Gastroesophageal sphincter (tissue), 4 donors: ENCODE results near the gene MYO18A. TPM values are rescaled to one million over a fixed set of nuclear protein-coding genes. Genes with fewer than 3 reads are reported as not detected.

Source experiments
- ATAC-seq: fragments of 150-250 bp; one replicate; pipeline ENCODE4 v1.9.1; 2016; ENCODE audit warnings: mild to moderate bottlenecking, moderate library complexity
- H3K27ac ChIP-seq, 4 donors: fragments of 200-600 bp; sonication (generic) in 3 of 4; 1 replicate in 3 of 4; 2 replicates in 1 of 4; pipeline ENCODE4 v1.5.1; 2016 to 2019
- H3K27me3 ChIP-seq: fragments of 200-600 bp; sonication (generic); one replicate; pipeline ENCODE4 v1.5.1; 2019
- H3K36me3 ChIP-seq, 2 donors: fragments of 200-600 bp; sonication (generic); one replicate each; pipeline ENCODE4 v1.5.1; 2019; ENCODE audit warnings: control low read depth in 1 of 2
- H3K4me1 ChIP-seq, 3 donors: fragments of 200-600 bp; sonication (generic); 1 replicate in 2 of 3; 2 replicates in 1 of 3; pipeline ENCODE4 v1.5.1; 2016 to 2019; ENCODE audit warnings: control low read depth in 2 of 3
- H3K4me3 ChIP-seq, 2 donors: fragments of 200-600 bp; sonication (generic); one replicate each; pipeline ENCODE4 v1.5.1; 2019; ENCODE audit warnings: mild to moderate bottlenecking in 1 of 2, moderate library complexity in 1 of 2
- H3K9me3 ChIP-seq, 3 donors: fragments of 200-600 bp; sonication (generic); one replicate each; pipeline ENCODE4 v1.5.1; 2017 to 2019; ENCODE audit warnings: control low read depth in 2 of 3
- CTCF ChIP-seq, 4 experiments: fragments of 200-600 bp in 2 of 4; fragments of 450-650 bp in 2 of 4; sonication (generic) in 1 of 4; IDR thresholded peaks; one replicate each; pipeline ENCODE4 v1.5.1; 2017 to 2019; ENCODE audit warnings: antibody characterized with exemption in 4 of 4, mild to moderate bottlenecking in 2 of 4, moderate library complexity in 2 of 4
- EP300 ChIP-seq: sonication (generic); formaldehyde crosslinking; IDR thresholded peaks from one replicate; pipeline ENCODE4 v1.6.1; 2017; ENCODE audit warnings: antibody characterized with exemption, mild to moderate bottlenecking
- POLR2A ChIP-seq, 2 donors: fragments of 450-650 bp; IDR thresholded peaks; one replicate each; pipeline ENCODE4 v1.6.1; 2017; ENCODE audit warnings: antibody characterized with exemption in 2 of 2, mild to moderate bottlenecking in 2 of 2, moderate library complexity in 1 of 2
- POLR2AphosphoS5 ChIP-seq: sonication (generic); formaldehyde crosslinking; IDR thresholded peaks from one replicate; pipeline ENCODE4 v1.6.1; 2017; ENCODE audit warnings: antibody characterized with exemption
- WGBS, 2 donors: methylation state at CpG; one replicate each; pipeline ENCODE4 v1.1.5; 2018; ENCODE audit warnings: low coverage in 1 of 2; 5-methylcytosine and 5-hydroxymethylcytosine counted together
- total RNA-seq, 4 donors: library from RNA; depleted of rRNA; stranded (reverse); fragments of >200 nt; gene quantifications; one replicate each; pipeline ENCODE4 v1.1.0, GENCODE V29; 2016

Gene MYO18A
- total RNA-seq, 4 donors from 2014 or later: 45.5 to 70.5 (median 56.5) TPM

GRCh38 chr17:29058391-29058790 is 121.8 kb downstream of the MYO18A start:
- WGBS, 2 donors: 79 to 83% methylated on average over 1 to 3 of the region's 3 CpGs
- Histone ChIP-seq H3K36me3 (no peaks in the 10 kb centered on the region), H3K4me3 (no peak overlapping the region), H3K27me3 (peaks cover 2% of the 10 kb centered on the region), H3K9me3 (no peaks in the 10 kb centered on the region), H3K4me1 (no peaks in the 10 kb centered on the region), H3K27ac (no peak overlapping the region)
- ATAC-seq: no peak
- TF ChIP-seq EP300 (no peak), POLR2A (IDR thresholded peaks at IDR 0.05) (no peak), POLR2AphosphoS5 (no peak), CTCF (IDR thresholded peaks at IDR 0.05) (no peak)

DNA sequence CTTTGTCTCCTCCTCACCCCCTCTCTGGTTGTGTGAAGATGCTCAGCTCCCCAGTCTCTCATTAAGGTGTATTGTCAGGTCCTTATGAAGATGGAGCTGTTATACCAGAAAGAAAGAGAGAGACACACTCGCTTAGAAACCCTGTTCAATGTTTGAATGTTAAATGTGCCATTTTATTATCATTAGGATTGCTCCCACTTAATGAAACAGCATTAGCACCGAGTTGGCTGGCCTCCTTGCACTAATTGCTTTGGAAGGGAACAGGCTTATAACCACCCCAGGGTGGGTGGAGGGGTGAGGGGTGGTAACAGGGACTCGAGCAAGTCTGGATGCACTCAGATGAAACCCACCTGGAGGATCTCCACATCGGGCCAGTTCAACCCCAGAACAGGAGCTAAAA is 122.8 kb downstream of the MYO18A start:
- Histone ChIP-seq H3K4me1 (no peaks in the 10 kb centered on the region), H3K27ac (no peak overlapping the region), H3K4me3 (no peak overlapping the region), H3K36me3 (no peaks in the 10 kb centered on the region), H3K9me3 (no peaks in the 10 kb centered on the region), H3K27me3 (no peaks in the 10 kb centered on the region)
- TF ChIP-seq CTCF (IDR thresholded peaks at IDR 0.05): no peak
- no peak for TF ChIP-seq EP300
- TF ChIP-seq POLR2AphosphoS5: no peak
- no peak for TF ChIP-seq POLR2A (IDR thresholded peaks at IDR 0.05)
- WGBS, 2 donors: 47 to 100% methylated on average over 1 to 4 of the region's 4 CpGs
- no peak for ATAC-seq

DNA sequence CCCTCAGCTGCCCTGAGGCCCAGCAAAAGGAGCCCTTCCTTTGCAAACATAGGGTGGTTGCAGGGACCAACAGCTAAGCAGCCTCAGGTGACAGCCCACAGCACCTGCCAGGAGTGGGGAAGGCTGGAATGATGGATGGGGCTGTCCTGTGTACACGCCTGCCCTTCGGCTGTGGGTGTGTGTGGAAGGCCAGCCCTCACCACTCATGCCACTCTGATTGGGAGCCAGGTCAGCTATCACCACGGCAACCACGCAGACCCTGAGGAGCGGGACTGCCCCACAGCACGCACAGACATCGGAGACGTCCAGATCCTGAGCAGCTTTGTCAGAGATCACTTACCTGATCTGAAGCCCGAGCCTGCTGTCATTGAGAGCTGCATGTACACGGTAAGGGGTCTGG is 125.4 kb downstream of the MYO18A start:
- Histone ChIP-seq H3K27me3 (no peaks in the 10 kb centered on the region), H3K4me1 (no peaks in the 10 kb centered on the region), H3K36me3 (no peaks in the 10 kb centered on the region), H3K9me3 (no peaks in the 10 kb centered on the region), H3K4me3 (no peak overlapping the region), H3K27ac (no peak overlapping the region)
- no peak for ATAC-seq
- 100% methylated on average over 1 of the region's 10 CpGs; no CpG with 5 or more reads in 1 of the 2 donors for WGBS, 2 donors
- TF ChIP-seq POLR2A (IDR thresholded peaks at IDR 0.05) (no peak), POLR2AphosphoS5 (no peak), EP300 (no peak), CTCF (IDR thresholded peaks at IDR 0.05) (no peak)

DNA sequence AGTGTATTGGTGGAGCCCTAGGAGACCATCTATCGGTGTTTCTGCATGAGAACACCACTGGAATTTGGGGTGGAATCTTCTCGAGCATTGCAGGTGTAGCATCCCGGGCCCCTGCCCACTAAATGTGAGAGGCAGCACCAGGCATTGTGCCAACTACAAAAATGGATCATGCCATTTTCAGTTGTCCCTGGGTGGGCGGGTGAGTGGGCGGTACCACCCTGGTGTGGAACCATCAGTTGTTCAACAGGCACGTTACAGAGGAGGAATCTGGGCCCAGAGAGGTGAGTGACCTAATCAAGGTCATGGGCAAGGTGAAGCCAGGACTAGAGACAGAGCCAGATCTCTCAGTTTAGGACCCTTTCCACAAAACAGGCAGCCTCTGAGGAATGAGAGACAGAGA is 128.5 kb downstream of the MYO18A start:
- 100% methylated on average over 1 of the region's 6 CpGs; no CpG with 5 or more reads in 1 of the 2 donors for WGBS, 2 donors
- Histone ChIP-seq H3K36me3 (no peaks in the 10 kb centered on the region), H3K27me3 (no peaks in the 10 kb centered on the region)

More for the DNA sequence above, 128.5 kb downstream of the MYO18A start:
- TF ChIP-seq EP300 (no peak), CTCF (IDR thresholded peaks at IDR 0.05) (no peak), POLR2A (IDR thresholded peaks at IDR 0.05) (no peak), POLR2AphosphoS5 (no peak)
- no peaks in the 10 kb centered on the region for H3K4me1 ChIP-seq
- no peak for ATAC-seq
- no peak overlapping the region for H3K4me3 ChIP-seq
- H3K9me3 ChIP-seq: no peaks in the 10 kb centered on the region
- no peak overlapping the region for H3K27ac ChIP-seq
